Erythroblast (primary cell): ENCODE results near the gene TSLP.

Experiments
- DNase-seq, 2 experiments: peaks; one replicate each; lab custom pipeline; 2025; lab: John Stamatoyannopoulos, UW
- GATA1 ChIP-seq: IDR thresholded peaks from 2 replicates; pipeline ENCODE4 v1.6.1; 2011; ENCODE audit warnings: low read depth, mild to moderate bottlenecking, control low read depth, low read length, moderate library complexity
- POLR2A ChIP-seq: IDR thresholded peaks from 2 replicates; pipeline ENCODE4 v1.6.1; 2011; ENCODE audit warnings: mild to moderate bottlenecking, low read length

The TSLP gene

GRCh38 chr5:111074244-111074643 is 2.7 kb downstream of the TSLP start:
- no peak for DNase-seq
- no peak for TF ChIP-seq POLR2A
- TF ChIP-seq GATA1 = no peak

DNA sequence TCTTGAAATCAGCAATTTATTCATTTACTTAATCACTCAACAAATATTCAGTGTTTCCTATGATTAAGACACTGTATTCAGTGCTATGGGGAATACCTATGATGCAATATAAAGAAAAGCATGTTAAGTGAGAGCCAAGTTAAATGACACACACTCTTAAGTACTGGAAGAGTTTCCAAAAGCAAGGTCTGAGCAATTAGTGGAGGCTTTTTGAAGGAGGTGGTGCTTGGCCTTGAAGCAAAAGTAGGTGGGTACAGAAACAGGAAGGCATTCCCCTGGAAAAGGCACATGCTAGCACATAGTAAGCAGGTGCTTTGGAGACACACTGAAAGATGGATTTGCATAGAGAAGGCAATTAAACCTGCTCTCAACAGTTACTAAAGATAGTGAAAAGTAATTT is 4.0 kb downstream of the TSLP start:
- peak in 1 of 2 experiments; percentile 43 for DNase-seq
- TF ChIP-seq POLR2A (no peak), GATA1 (no peak)

DNA sequence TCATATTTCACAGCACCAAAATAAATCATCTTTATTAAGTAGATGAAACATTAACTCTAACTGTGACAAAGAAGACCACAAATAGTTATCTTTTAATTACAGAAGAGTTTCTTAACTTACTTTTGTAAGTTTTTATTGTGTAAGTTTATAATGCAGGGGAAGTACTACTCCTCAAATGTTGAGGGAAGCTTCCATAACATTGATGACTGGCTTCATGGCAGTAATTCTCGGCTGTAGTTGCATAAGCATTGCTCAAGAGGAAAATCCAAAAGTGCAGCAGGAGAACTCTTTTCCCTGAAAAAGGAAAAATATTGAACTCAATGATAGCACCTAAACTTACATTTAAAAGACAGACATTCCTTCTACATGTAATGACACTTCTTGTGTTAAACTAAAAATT is 4.6 kb downstream of the TSLP start:
- DNase-seq = no peak
- TF ChIP-seq POLR2A = no peak

- TF ChIP-seq POLR2A = no peak
- DNase-seq = no peak
These were observed 6.2 kb downstream of the TSLP start for GRCh38 chr5:111077678-111078077.

- no peak for DNase-seq
These were observed 8.3 kb downstream of the TSLP start for GRCh38 chr5:111079846-111080245.

DNA sequence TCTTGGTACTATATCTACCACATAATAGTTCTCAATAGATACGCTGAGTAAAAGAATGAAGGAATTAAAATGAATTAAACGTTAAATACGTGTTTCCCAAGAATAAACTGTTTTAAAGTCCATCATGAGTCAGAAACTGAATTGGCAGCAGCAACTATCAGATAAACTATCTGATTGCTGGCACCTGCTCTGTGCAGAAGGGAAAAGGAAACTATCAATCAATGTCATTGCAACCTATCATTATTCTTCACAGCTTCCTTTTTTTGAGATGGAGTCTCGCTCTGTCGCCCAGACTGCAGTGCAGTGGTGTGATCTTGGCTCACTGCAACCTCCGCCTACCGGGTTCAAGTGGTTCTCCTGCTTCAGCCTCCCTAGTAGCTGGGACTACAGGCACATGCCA is 11.8 kb downstream of the TSLP start:
- no peak for TF ChIP-seq GATA1
- TF ChIP-seq POLR2A = no peak
- peak in 1 of 2 experiments; percentile 19 for DNase-seq

More at GRCh38 chr5:111079846-111080245, 8.3 kb downstream of the TSLP start:
- TF ChIP-seq GATA1 (no peak), POLR2A (no peak)

- TF ChIP-seq GATA1 (no peak), POLR2A (peak; percentile 84)
- peak; percentile 93 to 94 for DNase-seq
These were observed 20.7 kb downstream of the TSLP start, which contains the start of gene WDR36 for GRCh38 chr5:111092062-111092853. Gene WDR36, plus strand, starts transcription at chr5:111092348. Its CDS starts 109 bp downstream, at chr5:111092457.

- no peak for TF ChIP-seq POLR2A
- TF ChIP-seq GATA1 = no peak
- no peak for DNase-seq
These were observed 24.5 kb downstream of the TSLP start for GRCh38 chr5:111095982-111096381.

DNA sequence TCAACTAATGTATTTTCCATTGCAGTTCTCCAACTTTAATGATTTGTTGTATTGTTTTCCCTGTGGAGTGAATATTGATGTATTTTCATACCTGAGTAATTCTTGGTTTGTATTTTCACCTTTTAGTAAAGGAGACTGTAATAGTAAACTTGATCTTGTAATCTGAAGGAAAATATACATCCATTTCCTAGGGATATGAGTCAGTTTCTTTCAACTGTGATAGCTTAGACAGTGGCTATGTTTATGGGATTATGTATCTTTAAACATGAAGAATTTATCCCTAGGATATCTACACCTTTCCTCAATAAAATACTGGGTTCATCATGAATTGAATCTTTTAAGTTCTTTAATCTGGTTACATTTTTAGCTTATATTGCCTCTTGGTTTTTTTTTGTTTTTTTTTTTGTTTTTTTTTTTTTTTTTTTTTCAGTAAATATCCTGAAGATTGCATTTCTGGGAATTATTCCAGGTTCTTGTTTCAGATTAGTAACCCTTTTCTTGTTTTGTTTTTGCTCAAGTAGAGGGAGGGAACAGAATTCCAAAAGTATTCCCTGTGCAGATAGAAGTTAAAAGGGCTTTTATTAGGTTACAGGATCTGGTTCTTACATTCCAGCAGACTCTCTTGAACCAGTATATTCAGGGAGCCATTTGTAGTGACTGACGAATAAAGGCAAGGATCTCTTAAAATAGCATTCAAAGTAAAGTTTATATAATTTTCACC is 27.7 kb downstream of the TSLP start:
- TF ChIP-seq GATA1 (no peak), POLR2A (no peak)
- no peak for DNase-seq

DNA sequence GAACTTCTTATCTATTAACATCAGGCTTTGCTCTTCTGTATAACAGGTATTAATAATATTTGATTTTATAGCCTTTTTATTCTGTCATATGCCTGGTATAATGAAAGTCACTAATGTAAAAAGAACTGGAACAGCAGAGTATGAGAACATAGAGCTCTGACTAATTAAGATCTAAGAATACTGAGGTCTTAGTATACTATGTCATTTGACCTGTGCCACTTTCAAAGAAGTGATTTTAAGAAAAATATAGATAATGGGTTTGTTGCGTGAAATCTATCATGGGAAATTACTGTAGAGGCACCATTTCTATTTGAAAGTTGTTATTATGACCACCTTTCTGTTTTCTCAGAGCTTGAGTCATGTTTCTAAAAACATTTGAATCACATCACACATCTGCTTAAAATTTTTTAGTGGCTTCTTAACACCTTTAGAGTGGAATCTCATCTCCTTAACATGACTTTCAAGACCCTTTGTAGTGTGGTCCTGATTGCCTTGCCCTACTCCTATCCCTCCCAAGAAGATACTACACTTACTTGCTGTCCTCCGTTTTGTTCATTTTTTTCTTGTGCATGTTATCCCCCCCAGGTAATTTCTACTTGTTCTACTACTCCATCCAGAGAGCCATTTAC is 34.9 kb downstream of the TSLP start:
- TF ChIP-seq POLR2A = no peak
- no peak for TF ChIP-seq GATA1
- no peak for DNase-seq

- TF ChIP-seq POLR2A = no peak
- TF ChIP-seq GATA1 = no peak
- DNase-seq = no peak
These were observed 35.9 kb downstream of the TSLP start for GRCh38 chr5:111107371-111107770.

DNA sequence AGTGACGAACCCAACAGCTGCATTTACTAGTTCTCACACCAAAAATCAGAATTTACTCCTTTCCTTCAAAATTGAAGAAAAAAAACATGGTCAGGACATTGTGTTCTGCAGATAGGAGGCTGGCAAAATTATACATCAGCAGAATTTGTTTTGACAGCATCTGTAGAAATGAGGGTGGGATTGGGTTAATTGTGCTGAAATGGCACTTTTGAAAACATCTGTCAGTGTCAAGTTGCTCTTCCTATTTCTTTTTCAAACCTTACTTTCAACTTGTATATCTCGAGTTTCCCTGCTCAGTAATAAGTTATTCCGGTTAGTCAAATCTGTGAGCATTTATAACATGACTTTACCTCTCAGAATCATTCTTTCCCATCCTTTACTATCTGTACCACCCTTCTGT is 40.4 kb downstream of the TSLP start:
- no peak for DNase-seq
- no peak for TF ChIP-seq POLR2A
- TF ChIP-seq GATA1 = no peak

DNA sequence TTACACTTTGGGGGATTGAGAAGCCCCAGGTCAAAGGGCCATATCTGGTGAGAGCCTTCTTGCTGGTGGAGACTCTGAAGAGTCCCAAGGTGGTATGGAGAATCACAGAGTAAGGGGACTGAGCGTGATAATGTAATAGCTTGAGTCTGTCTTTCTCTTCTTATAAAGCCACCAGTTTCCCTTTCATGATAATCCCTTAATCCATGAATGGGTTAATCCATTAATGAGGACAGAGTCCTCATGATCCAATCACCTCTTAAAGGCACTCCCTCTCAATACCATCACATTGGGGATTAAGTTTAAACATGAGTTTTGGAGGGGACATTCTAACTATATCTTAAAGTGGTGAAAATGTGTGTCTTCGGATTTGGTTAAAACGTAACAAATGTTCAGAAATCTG is 42.2 kb downstream of the TSLP start:
- no peak for TF ChIP-seq GATA1
- no peak for TF ChIP-seq POLR2A
- no peak for DNase-seq

DNA sequence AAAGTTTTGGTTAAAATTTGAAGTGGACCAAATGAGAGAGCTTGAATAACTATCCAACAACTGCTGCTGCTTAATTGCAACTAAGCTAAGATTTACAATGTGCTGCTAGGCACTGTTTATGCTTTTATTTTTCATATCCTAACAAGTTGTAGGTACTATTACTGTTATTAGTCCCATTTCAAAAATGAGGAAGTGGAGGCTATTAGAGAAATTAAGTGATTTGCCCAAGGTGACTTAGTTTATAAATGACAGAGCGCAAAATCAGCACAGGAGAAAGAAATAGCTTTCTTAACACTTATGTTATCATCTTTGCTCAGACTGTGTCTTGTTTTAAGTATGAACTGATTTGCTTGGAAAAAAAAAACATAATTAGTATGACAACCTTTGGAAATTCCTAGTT is 43.7 kb downstream of the TSLP start:
- no peak for DNase-seq
- TF ChIP-seq POLR2A = no peak
- TF ChIP-seq GATA1 = no peak

DNA sequence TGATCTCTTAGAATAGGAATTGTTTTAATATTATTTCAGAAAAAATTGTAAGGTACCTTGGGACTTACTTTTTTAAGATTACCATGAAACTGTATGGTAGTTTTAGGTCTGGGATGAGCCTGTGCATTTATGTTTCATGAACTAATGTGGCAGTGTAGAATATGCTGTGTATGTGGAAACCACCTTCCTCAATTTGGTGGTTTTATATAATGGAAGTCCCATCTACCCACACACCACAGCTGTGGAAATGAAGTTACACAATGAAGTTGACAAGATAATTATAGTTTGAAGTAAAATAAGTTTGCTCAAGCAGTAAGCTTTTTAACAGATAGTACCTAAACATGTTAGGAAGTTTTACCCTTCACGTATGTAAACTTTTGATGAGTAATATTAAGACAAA is 45.0 kb downstream of the TSLP start:
- no peak for DNase-seq
- TF ChIP-seq GATA1 (no peak), POLR2A (no peak)
